Neuron (in vitro differentiated cells): ENCODE data around the gene MEGF8.
"Not testable (repeated sequence)": the region's sequence is repeated elsewhere in the genome, so short reads cannot be mapped to it uniquely, and the experiment has no call there.

Experiments
- H2AFZ ChIP-seq: one replicate; pipeline ENCODE4 v1.6.1; 2013; ENCODE audit warnings: low read depth, mild to moderate bottlenecking, inconsistent platforms, low read length, moderate library complexity
- H3K27me3 ChIP-seq: one replicate; pipeline ENCODE4 v1.6.1; 2013; ENCODE audit warnings: low read length; ENCODE audit not compliant: insufficient read depth
- H3K36me3 ChIP-seq: one replicate; pipeline ENCODE4 v1.6.1; 2013; ENCODE audit warnings: low read length; ENCODE audit not compliant: insufficient read depth
- H3K4me1 ChIP-seq: one replicate; pipeline ENCODE4 v1.6.1; 2013; ENCODE audit warnings: low read length; ENCODE audit not compliant: insufficient read depth
- H3K4me3 ChIP-seq: 2 replicates; pipeline ENCODE4 v1.5.1; 2013; ENCODE audit warnings: mild to moderate bottlenecking, low read length, moderate library complexity
- H3K9me3 ChIP-seq: one replicate; pipeline ENCODE4 v1.6.1; 2013; ENCODE audit warnings: low read length

Gene MEGF8

DNA sequence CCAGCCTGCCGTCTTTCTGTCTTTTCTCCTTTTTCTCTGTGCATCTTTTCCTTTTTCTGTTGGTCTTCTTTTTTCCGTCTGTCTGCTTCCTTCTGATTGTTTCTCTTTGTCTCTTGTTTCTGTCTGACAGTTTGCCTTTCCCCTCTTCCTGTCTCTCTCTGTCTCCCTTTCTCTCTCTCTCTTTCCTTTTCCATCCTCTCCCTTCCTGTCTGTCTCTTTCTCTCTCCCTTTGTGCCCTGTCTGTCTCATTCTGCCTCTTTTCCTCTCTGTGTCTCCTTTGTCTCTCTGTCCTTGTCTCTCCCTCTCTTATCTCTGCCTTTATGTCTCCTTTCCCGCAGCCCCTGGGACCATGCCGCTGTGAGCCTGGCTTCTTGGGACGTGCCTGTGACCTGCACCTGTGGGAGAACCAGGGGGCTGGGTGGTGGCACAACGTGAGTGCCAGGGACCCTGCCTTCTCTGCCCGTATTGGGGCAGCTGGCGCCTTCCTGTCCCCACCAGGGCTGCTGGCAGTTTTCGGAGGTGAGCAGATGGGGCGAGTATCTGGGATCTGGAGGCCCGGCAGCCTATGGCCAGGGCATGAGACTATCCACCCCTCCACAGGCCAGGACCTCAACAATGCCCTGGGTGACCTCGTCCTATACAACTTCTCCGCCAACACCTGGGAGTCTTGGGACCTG is 9.4 kb downstream of the MEGF8 start:
- Histone ChIP-seq H3K4me3 (no peak overlapping the region), H3K9me3 (no peaks in the 10 kb centered on the region), H2AFZ (no peak overlapping the region), H3K36me3 (peaks cover 42% of the 10 kb centered on the region), H3K4me1 (peaks cover 3% of the 10 kb centered on the region), H3K27me3 (no peaks in the 10 kb centered on the region)

- Histone ChIP-seq H3K27me3 (no peaks in the 10 kb centered on the region), H3K9me3 (no peaks in the 10 kb centered on the region), H3K36me3 (peaks cover 44% of the 10 kb centered on the region), H3K4me1 (peaks cover 3% of the 10 kb centered on the region), H3K4me3 (no peak overlapping the region), H2AFZ (no peak overlapping the region)
These were observed 10.0 kb downstream of the MEGF8 start for GRCh38 chr19:42335374-42335936.

DNA sequence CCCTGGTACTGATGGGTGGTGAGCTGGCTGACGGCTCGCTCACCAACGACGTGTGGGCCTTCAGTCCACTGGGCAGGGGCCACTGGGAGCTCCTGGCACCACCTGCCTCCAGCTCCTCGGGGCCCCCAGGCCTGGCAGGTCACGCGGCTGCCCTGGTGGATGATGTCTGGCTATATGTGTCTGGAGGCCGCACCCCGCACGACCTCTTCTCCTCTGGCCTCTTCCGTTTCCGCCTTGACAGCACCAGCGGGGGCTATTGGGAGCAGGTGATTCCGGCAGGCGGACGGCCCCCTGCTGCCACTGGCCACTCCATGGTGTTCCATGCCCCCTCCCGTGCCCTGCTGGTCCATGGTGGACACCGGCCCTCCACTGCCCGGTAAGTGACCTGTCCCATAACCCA is 10.5 kb downstream of the MEGF8 start:
- H3K4me3 ChIP-seq: no peak overlapping the region
- no peaks in the 10 kb centered on the region for H3K9me3 ChIP-seq
- peaks cover 3% of the 10 kb centered on the region for H3K4me1 ChIP-seq
- H3K27me3 ChIP-seq: no peaks in the 10 kb centered on the region
- no peak overlapping the region for H2AFZ ChIP-seq
- peaks cover 44% of the 10 kb centered on the region for H3K36me3 ChIP-seq

DNA sequence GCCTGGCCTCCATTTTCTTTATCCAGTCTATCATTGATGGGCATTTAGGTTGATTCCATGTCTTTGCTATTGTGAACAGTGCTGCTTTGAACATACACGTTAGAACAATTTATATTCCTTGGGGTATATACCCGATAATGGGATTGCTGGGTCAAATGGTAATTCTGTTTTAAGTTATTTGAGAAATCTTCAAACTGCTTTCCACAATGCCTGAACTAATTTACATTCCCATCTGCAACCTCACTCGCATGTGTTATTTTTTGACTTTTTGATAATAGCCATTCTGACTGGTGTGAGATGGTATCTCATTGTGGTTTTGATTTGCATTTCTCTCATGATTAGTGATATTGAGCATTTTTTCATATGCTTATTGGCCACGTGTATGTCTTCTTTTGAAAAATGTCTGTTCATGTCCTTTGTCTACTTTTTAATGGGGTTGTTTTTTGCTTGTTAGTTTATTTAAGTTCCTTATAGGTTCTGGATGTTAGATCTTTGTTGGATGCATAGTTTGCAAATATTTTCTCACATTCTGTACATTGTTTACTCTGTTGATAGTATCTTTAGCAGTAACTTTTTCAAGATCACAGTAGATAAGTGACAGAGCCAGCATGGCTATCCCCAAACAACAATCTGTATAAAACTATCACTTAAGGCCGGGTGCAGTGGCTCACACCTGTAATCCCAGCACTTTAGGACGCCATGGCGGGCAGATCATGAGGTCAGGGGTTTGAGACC is 13.9 kb downstream of the MEGF8 start:
- H3K4me1 ChIP-seq, H3K9me3 ChIP-seq, H3K4me3 ChIP-seq, H2AFZ ChIP-seq, H3K27me3 ChIP-seq: not testable (repeated sequence)
- H3K36me3 ChIP-seq: peaks cover 56% of the 10 kb centered on the region

DNA sequence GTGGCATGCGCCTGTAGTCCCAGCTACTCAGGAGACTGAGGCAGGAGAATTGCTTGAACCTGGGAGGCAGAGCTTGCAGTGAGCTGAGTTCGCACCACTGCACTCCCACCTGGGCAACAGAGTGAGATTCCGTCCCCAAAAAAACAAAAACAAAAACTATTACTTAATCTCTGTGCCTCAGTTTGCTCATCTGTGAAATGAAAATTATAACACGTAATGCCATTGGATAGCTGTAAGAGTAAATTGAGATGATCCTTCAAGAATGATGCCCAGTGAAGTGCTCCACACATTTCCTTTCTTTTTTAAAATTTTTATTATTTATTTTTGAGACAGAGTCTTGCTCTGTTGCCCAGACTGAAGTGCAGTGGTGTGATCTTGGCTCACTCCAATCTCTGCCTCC is 14.5 kb downstream of the MEGF8 start:
- not testable (repeated sequence) for H3K27me3 ChIP-seq, H2AFZ ChIP-seq, H3K4me3 ChIP-seq, H3K9me3 ChIP-seq, H3K4me1 ChIP-seq
- peaks cover 59% of the 10 kb centered on the region for H3K36me3 ChIP-seq

DNA sequence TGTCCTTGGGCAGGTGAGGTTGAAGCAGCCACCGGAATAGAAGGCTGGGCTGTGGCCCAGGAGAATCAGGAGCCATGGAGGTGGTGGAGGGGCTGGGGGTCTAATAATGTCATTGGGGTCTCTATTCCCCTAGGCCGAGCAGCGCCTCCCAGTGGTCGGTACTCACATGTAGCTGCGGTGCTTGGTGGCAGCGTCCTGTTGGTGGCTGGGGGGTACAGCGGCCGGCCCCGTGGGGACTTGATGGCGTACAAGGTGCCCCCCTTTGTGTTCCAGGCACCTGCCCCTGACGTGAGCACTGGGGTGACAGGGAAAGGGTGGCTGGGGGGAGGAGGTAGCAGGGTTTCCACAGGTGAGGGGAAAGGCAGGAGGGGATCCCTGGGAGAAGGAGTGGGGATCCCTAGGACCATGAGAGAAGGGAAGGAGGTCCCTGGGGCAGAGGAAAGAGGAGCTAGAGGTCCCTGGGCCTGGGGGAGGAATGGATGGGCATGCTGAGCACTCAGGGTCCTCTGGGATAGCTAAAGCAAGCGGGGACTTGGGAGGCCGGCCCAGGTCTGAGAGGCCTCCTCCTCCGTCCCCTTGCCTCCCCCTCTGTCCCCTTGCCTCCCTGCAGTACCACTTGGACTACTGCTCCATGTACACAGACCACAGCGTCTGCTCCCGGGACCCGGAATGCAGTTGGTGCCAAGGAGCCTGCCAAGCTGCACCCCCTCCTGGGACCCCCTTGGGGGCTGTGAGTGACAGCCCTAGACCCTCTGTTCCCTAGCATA is 18.1 kb downstream of the MEGF8 start:
- Histone ChIP-seq H3K9me3 (no peaks in the 10 kb centered on the region), H3K36me3 (peaks cover 49% of the 10 kb centered on the region), H3K4me1 (no peaks in the 10 kb centered on the region), H3K27me3 (no peaks in the 10 kb centered on the region), H2AFZ (no peak overlapping the region), H3K4me3 (no peak overlapping the region)

GRCh38 chr19:42344336-42344893 is 19.0 kb downstream of the MEGF8 start:
- Histone ChIP-seq H2AFZ (no peak overlapping the region), H3K9me3 (no peaks in the 10 kb centered on the region), H3K27me3 (no peaks in the 10 kb centered on the region), H3K4me1 (no peaks in the 10 kb centered on the region), H3K36me3 (peaks cover 51% of the 10 kb centered on the region), H3K4me3 (no peak overlapping the region)

- Histone ChIP-seq H3K4me1 (no peaks in the 10 kb centered on the region), H3K27me3 (no peaks in the 10 kb centered on the region), H3K9me3 (no peaks in the 10 kb centered on the region), H3K4me3 (no peak overlapping the region), H2AFZ (no peak overlapping the region), H3K36me3 (peaks cover 46% of the 10 kb centered on the region)
These were observed 19.9 kb downstream of the MEGF8 start for GRCh38 chr19:42345191-42345812.

GRCh38 chr19:42348211-42348610 is 22.8 kb downstream of the MEGF8 start:
- no peak overlapping the region for H3K4me3 ChIP-seq
- peaks cover 20% of the 10 kb centered on the region for H3K4me1 ChIP-seq
- H2AFZ ChIP-seq: no peak overlapping the region
- H3K27me3 ChIP-seq: no peaks in the 10 kb centered on the region
- H3K36me3 ChIP-seq: peaks cover 37% of the 10 kb centered on the region
- no peaks in the 10 kb centered on the region for H3K9me3 ChIP-seq

DNA sequence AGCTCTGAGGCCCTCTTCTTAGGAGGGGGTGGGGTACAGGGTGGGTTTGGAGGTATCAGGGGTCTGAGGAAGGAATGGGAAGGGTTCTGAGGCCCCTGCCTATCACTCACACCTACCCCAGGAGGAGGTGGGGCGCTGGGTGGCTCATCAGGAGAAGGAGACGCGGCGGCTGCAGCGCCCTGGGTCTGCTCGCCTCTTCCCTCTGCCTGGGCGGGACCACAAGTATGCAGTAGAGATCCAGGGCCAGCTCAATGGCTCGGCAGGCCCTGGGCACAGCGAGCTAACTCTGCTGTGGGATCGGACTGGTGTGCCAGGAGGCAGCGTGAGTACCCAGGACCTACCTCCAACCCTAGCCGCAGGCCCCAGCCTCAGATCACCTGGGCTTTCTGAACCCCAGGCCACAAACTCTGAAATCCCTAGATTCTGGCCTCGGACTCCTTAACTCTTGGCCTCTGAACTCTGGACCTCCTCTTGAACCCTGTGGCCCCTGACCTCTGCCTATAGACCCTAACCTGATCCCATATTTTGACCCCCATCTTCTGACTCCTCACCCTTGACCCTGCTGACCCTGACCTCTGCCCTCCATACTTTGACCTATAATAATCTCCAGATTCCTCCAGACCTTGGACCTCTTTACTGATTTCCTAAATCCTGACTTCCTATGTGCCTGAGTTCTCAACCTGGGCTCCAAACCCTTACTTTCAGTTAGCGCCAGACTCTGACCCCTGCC is 24.1 kb downstream of the MEGF8 start:
- Histone ChIP-seq H3K36me3 (peaks cover 33% of the 10 kb centered on the region), H3K27me3 (no peaks in the 10 kb centered on the region), H3K4me3 (no peak overlapping the region), H3K4me1 (peaks cover 26% of the 10 kb centered on the region), H3K9me3 (no peaks in the 10 kb centered on the region), H2AFZ (no peak overlapping the region)

- Histone ChIP-seq H3K36me3 (peaks cover 31% of the 10 kb centered on the region), H3K4me1 (peaks cover 26% of the 10 kb centered on the region), H3K27me3 (no peaks in the 10 kb centered on the region), H3K9me3 (no peaks in the 10 kb centered on the region), H3K4me3 (no peak overlapping the region), H2AFZ (no peak overlapping the region)
These were observed 25.0 kb downstream of the MEGF8 start for GRCh38 chr19:42350417-42350816.

GRCh38 chr19:42351079-42351735 is 25.8 kb downstream of the MEGF8 start:
- H3K9me3 ChIP-seq: no peaks in the 10 kb centered on the region
- peaks cover 35% of the 10 kb centered on the region for H3K36me3 ChIP-seq
- H3K4me1 ChIP-seq: peaks cover 26% of the 10 kb centered on the region
- no peaks in the 10 kb centered on the region for H3K27me3 ChIP-seq
- no peak overlapping the region for H2AFZ ChIP-seq
- H3K4me3 ChIP-seq: no peak overlapping the region
